NCI-H460 (cell line): ENCODE results near the gene GUCY1A2. TPM values are rescaled to one million over a fixed set of nuclear protein-coding genes. Genes with fewer than 3 reads are reported as not detected.
"Not testable (repeated sequence)": the region's sequence is repeated elsewhere in the genome, so short reads cannot be mapped to it uniquely, and the experiment has no call there.

ENCODE experiments used
- DNase-seq: peaks from one replicate; pipeline ENCODE4 v3.0.0-alpha.2; 2016; ENCODE audit warnings: low read depth; ENCODE audit errors: extremely low read depth
- polyA plus RNA-seq: library from polyadenylated mRNA; depleted of rRNA; stranded (reverse); fragments of >200 nt; gene quantifications from 2 replicates; pipeline ENCODE4 v1.2.3, GENCODE V29; 2014; cell fraction: nucleus; rRNA removed
- total RNA-seq: library from RNA; depleted of rRNA; stranded (reverse); fragments of >200 nt; shearing (Covaris generic); gene quantifications from 2 replicates; pipeline ENCODE4 v1.2.3, GENCODE V29; 2014; rRNA removed

The GUCY1A2 gene, protein sequence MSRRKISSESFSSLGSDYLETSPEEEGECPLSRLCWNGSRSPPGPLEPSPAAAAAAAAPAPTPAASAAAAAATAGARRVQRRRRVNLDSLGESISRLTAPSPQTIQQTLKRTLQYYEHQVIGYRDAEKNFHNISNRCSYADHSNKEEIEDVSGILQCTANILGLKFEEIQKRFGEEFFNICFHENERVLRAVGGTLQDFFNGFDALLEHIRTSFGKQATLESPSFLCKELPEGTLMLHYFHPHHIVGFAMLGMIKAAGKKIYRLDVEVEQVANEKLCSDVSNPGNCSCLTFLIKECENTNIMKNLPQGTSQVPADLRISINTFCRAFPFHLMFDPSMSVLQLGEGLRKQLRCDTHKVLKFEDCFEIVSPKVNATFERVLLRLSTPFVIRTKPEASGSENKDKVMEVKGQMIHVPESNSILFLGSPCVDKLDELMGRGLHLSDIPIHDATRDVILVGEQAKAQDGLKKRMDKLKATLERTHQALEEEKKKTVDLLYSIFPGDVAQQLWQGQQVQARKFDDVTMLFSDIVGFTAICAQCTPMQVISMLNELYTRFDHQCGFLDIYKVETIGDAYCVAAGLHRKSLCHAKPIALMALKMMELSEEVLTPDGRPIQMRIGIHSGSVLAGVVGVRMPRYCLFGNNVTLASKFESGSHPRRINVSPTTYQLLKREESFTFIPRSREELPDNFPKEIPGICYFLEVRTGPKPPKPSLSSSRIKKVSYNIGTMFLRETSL
- 2.3 and 2.5 TPM in 2 replicates for total RNA-seq
- polyA plus RNA-seq = 0.47 and 0.57 TPM in 2 replicates

DNA sequence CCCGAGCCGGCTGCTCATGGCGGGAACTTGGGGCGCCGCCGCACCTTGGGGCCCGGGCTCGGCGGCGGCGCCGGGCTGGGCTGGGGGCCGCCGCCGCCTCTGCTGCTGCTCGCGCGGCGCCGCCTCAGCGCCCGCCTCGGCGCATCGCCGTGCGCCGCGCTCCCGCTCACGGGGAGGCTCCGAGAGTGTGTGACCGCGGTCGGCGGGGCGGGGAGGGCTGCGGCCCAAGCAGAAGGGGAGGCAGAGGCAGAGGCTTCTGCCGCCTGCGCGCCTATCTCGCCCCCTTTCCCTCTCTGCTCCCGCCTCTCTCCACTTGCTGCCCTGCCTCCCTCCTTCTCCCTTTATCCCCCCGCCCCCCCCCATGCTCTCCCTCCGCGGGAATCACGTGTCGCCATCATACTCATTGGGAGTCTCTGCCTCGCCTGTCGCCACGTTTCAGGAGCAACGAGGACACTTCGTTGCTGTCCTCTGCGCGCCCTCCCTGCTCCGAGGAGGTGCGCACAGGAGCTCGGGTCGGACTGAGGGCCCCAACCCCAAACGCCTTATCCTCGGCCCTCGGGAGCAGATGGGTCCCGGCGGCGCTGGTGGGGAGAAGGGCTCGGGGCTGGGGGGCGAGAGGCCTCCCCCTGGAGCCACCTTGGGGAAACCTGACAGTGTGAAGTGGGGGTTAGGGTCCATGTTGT lies at the start of gene GUCY1A2:
Gene GUCY1A2 (minus strand): TSS at position 258 of the 683 bp plus-strand sequence. CDS start 421 bp downstream, outside the sequence.
- DNase-seq = no peak

DNA sequence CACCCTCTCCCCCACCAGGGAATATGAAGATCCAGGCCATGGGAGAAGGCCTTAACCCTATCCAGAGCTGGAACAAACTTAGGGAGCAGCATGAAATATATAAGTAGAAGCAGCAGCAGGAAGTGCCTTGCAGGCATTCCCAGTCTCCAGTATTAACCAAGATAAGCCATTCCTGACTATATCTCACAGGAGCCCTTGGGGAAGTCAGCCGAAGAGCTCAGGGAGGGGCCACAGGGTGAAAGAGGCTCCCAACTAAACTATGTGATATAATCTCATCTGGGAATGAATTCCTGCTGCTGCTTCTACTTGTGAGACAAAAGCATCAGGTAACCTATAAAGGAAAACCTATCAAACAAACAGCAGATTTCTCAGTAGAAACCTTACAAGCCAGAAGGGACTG lies 36.1 kb upstream of the GUCY1A2 start:
- no peak for DNase-seq

DNA sequence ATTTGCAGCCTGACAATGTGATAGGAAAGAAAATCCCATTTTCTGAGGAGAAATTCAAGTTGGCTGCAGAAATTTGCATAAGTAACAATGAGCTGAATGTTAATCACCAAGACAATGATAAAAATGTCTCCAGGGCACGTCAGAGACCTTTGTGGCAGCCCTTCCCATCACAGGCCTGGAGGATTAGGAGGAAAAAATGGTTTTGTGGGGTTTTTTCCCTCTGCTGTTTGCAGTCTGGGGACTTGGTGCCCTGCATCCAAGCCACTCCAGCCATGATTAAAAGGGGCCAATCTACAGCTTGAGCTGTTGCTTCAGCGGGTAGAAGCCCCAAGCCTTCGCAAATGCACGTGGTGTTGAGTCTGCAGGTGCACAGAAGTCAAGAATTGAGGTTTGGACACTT lies 33.1 kb upstream of the GUCY1A2 start:
- not testable (repeated sequence) for DNase-seq

DNA sequence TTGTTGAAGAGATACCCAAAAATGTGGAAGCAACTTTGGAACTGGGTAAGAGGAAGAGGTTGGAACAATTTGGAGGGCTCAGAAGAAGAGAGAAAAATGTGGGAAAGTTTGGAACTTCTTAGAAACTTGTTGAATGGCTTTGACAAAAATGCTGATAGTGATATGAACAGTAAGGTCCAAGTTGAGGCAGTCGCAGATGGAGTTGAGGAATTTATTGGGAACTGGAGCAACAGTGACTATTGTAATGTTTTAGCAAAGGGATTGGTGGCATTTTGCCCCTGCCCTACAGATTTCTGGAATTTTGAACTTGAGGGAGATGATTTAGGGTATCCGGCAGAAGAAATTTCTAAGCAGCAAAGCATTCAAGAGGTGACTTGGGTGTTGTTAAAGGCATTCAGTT lies 32.6 kb upstream of the GUCY1A2 start:
- not testable (repeated sequence) for DNase-seq

DNA sequence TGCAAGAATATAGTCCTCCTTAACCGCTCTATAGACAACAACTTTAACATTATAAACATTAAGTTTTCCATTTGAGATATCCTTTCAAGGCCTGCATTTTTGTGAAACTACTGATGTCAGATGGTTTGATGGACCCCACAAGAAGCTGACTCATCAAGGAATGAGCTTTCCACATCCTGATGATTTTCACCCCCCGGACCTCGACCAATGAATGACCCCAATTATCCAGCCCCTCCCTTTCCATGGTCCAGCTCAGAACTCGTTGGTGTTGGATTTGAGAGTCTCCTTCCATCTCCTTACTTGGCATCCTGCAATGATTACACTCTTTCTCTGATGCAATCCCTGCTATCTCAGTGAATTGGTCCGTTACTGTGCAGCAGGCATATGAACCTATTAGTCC lies 31.8 kb upstream of the GUCY1A2 start:
- DNase-seq = no peak

DNA sequence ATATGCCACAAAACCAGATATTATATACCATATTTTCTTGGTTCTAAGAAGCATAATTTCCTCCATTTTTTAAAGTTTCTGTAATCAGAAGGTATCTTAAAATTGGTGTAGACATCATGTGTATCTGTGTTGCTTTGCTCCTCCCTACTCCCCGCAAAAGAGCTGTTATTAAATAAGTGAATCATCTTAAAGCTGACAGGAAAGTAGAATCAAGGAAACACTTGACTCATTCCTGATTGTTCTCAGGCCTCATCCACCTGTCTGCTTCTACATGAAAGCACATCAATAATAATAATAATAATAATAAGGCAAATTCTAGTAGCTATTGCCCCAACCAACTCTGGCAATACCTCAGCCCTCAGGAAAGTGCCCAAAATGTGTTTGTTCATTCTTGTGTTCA lies 26.2 kb upstream of the GUCY1A2 start:
- DNase-seq = no peak

DNA sequence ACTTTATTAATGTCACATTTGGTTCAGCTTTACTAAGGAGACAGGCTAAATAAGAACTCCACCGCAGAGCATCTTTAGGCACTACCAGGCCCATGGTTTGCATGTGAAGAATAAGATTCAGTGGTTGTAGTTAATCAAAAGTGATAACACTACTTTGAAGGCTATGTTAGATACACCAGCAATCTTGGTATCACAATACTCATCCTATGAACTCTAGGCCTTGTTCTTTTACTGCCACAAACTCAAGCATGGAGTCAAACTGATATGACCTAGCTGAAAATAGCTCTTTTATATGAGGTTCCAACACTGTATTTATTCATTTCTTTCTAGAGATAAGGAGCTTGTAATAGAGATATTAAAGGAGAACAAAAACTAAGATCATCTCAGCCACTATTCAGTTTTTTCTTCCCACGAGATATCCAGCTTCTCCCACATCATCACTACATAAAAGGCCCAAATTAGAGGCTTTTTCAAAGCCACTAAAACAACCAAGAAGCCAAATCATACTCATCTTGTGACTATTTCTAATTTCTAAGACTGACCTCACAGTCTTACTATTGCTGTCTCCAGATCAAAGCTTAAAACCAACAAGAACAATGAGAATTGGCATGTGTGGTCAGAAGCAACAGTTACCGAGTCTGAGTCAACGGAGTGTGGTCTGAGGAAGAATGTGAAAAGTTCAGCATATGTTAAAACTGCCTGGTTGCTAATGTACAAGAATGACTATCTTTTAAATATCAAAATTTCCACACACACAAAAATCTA lies 25.1 kb upstream of the GUCY1A2 start:
- no peak for DNase-seq

DNA sequence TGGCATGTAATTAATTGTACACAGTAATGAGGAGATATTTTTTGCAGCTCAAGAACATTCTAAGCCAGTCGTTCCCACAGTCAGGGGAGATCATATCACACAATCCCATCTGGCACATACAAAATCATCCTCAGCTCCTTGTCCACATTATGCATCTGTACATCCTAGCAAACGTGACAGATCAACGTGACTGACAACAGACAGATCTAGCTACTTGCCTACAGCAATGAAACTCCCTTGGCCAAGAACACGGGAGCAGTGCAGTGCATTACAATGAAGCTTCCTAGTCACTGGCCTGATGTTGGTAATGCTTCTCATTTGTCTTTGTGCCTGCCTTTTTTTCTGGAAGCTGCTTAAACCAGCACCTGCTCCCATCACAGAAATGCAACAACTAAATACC lies 24.5 kb upstream of the GUCY1A2 start:
- DNase-seq = no peak

DNA sequence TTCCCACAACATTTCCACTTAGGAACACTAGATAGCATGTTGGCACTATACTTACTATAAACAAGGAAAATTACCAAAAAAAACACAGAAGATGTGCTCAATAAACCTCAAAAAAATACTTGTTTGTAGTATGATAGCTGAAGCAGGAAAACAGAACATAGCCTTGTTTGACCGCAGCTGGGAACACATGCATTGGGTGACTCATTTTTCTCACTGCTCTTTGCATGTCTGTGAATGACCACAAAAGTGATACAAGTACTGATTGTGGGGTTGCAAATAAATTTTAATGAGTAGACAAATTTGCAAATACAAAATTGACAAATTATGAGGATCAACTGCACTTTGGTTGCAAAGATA lies 22.8 kb upstream of the GUCY1A2 start:
- DNase-seq = no peak

DNA sequence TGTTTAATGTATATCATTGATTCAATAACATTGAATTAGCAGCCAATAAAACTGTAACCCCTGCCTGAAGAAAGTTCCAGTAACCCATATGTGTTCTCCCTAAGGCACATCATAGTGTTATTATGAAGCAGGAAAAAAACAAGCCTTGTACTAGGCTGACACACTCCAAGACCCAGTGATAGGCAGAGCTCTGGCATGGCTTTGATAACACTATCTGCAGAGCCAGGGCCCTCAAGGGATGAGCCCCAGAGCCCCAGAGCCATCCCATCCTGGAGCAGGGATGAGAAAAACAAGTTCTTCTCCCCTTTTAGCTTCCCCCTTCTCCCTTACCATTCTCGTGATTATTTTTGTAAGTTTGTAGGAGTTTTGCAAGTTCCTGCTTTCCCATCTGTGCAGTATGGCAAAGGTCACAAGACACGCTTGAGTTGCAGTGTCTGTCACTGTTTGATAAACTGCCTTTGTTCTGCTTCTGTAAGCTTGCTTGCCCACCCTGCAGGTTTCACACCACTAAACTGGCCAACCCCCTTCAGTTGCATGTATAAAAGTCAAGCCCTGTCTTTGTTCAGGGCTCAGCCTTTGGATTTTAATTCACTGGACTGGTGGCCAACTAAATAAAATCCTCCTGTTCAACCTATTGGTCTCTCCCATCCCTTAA lies 22.3 kb upstream of the GUCY1A2 start:
- DNase-seq = no peak

DNA sequence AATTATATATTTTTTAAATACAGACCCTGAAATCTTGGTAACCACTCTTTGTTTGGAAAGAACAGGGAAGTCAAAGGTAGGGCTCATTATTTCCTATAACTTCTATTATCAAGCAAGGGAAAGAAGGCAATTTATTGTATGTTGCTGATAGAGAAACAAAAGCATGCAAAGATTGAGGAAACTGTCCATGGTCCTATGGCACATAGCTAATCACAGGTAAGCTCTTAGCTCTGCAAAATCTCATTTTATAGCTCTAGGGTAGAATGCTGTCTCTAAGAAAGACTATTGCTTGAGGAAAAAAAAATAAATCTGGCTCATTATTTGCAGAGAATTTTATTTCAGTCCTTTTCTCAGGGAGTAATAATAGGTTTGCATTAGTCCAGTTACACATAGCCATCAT lies 7.4 kb upstream of the GUCY1A2 start:
- DNase-seq = no peak

DNA sequence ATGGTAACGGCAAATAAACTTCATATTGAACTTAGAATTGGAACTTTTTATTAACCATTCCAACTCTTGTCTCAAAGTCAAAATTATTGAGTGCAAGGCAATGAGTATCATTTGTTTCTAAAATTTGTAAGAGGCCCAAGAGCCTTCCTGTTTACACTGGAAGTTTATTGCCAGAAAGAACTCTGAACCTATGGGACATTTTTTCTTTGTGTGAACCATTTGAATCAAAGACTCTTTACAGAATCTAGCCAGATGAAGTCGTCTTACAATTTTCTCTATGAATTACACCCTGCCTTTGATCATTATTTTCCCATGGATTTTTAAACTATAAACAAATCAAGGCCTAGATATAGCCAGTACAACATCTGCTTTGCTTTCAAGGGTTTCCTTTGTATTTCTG lies 2.3 kb upstream of the GUCY1A2 start:
- DNase-seq = no peak

DNA sequence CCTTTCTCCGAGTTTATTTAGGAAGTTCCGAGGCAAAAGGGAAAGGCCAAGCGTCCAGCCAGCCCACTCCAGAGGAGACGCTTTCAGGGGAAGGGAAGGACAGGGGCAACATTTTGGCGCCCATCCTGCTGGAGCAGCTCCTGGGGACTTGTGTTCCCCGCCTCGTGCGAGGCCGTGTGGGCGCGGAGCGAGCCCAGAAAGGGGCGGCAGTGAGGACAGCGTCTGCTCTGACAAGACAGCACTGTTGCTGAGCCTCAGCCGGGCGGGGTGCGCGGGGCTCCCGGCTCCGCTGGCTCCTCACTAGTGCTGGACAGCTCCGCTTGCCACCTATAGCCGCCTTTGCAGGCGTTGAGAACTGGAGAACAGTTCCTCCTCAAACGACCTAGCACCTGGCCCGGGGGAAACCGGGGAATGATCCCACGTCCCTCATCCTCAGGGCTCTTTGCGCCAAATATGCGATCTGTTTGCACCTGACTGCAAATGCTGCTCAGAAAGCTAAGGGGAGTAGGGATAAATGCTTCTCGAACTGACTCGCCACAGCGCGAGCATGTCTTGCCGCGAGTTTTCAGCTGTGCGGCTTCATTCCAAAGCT lies 722 bp upstream of the GUCY1A2 start:
- peak; percentile 53 for DNase-seq

DNA sequence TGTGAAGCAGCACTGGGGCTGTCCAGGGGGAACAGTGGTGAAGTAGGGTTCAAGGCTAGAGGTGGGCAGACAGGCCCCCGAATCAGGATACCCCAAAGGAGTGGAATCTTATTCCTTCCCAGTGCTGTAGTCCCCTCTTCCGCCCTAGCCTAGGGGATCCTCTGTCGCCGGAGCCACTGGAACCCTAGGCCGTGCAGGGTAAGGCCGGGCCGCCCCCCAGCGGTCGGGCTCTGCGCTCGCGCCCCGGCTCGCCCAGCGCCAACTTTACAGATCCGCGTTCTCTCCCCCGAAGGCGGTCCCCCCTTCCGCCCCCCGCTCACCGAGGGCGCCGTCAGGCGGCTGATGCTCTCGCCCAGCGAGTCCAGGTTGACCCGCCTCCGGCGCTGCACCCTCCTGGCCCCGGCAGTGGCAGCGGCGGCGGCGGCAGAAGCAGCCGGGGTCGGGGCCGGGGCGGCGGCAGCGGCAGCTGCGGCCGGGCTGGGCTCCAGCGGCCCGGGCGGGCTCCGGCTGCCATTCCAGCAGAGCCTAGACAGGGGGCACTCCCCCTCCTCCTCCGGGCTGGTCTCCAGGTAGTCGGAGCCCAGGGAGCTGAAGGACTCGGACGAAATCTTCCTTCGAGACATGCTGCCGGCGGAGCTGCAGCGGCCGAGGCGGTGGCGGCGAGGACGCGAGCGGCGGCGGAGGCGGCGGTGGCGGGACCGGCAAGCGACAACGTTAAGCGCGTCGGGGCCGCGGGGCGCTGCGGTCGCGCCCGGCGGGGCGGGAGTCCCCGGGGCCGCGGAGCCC lies 650 bp downstream of the GUCY1A2 start:
- DNase-seq = peak; percentile 33

DNA sequence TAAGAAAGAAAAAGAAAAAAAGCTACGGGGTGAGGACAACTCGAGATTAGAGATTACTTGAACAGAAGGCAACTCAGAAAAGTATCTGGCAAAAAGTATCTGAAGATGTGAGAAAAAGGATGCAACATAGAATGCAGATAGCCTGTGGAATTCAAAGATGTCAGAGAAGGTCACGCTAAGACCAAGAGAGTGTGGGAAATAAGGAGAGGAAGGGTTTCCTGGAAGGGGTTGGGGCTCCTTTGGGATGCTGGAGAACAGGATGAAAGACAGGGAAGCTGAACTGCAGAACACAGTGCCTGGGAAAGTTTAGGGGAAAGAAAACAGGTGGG lies 1.2 kb downstream of the GUCY1A2 start:
- no peak for DNase-seq

DNA sequence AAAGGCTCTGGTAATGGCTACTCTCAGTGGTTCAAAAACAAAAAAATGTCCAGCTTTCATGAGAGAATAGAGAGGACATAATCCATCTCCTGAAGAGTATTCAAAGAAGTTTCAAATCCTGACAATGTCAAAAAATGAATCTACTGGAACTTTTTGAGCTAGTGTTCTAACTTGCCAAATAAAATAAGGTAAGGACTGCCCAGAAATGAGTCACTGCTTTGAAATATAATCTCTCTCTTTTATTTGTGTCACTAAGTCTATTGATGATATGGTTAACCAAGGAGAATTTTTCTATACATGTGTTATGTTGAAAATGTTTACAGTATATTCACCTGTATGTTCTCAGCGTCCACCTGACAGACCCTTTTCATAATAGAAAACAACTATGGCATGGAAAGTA lies 3.4 kb downstream of the GUCY1A2 start:
- no peak for DNase-seq

DNA sequence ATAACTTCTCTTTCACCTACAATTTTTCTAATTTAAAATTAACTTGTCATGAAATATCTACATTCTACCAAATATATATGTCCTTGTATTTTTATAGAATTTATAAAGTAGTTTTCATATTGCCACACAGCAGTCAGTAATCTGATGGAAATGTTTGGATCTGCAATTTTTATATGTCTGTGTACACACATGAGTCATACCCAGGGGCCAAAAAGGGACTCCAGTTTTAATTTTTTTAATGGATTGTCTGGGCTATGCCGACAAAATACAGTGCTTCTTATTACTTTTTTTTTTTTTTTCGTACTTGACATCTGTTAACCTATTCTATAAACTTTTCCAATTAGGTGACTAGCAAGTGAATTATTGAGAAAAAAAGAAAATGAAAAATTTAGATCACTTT lies 6.3 kb downstream of the GUCY1A2 start:
- no peak for DNase-seq

DNA sequence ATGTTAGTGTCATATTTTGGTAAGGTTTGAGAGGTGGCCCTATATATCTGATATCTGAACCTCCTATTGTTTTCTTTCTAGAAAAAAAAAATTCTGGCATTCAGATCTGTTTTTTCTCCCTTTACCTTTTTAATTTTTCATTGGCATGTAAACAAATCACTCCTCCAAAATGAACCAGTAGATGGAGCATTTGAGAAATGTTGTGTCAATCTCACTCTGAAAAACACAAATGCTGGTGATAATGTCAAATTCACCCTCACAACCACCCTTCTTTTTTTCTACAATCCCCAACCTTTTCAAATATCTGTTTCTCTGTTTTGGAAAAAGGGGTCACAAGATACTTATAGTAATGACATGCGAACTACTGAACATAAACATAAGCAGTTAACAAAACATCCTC lies 9.1 kb downstream of the GUCY1A2 start:
- no peak for DNase-seq
